Right lobe of liver (tissue), 6 donors: ENCODE data around the gene CAMKMT. TPM values are rescaled to one million over a fixed set of nuclear protein-coding genes. Genes with fewer than 3 reads are reported as not detected.

ENCODE experiments used
- ATAC-seq, 4 donors: fragments of 200-7000 bp; cut with Tn5 transposase; one replicate each; pipeline ENCODE4 v1.9.1; 2020; ENCODE audit warnings: mild to moderate bottlenecking in 4 of 4, moderate library complexity in 4 of 4
- DNase-seq, 3 donors: peaks; one replicate each; pipeline ENCODE4 v3.0.0-alpha.2; 2020
- H3K27ac ChIP-seq, 3 donors: fragments of 200-600 bp; one replicate each; pipeline ENCODE4 v1.8.0; 2022
- H3K27me3 ChIP-seq, 2 donors: fragments of 200-600 bp; one replicate each; pipeline ENCODE4 v1.8.0; 2022
- H3K36me3 ChIP-seq, 4 donors: fragments of 200-600 bp; sonication (generic) in 1 of 4; one replicate each; pipeline versions ENCODE4 v1.5.1 to v1.8.0; 2017 to 2022; ENCODE audit warnings: control low read depth in 1 of 4
- H3K4me1 ChIP-seq, 4 donors: fragments of 200-600 bp; sonication (generic) in 1 of 4; one replicate each; pipeline versions ENCODE4 v1.5.1 to v1.8.0; 2017 to 2022; ENCODE audit warnings: control low read depth in 1 of 4
- H3K4me3 ChIP-seq, 3 donors: fragments of 200-600 bp; one replicate each; pipeline ENCODE4 v1.8.0; 2022
- H3K9me3 ChIP-seq, 4 donors: fragments of 200-600 bp; sonication (generic) in 1 of 4; one replicate each; pipeline versions ENCODE4 v1.5.1 to v1.8.0; 2017 to 2022; ENCODE audit warnings: control low read depth in 1 of 4
- POLR2A ChIP-seq: fragments of 450-650 bp; IDR thresholded peaks from one replicate; pipeline ENCODE4 v1.6.1; 2017; ENCODE audit warnings: antibody characterized with exemption, mild to moderate bottlenecking
- WGBS: methylation state at CpG from one replicate; pipeline ENCODE4 v1.1.6; 2018; ENCODE audit warnings: low coverage, low lambda C conversion rate; ENCODE audit not compliant: insufficient coverage; ENCODE audit errors: missing lambda C conversion rate; 5-methylcytosine and 5-hydroxymethylcytosine counted together
- intact Hi-C, 2 donors: fragments of 100-400 bp; cut with DNase I; formaldehyde crosslinking; loops; one replicate each; pipeline versions ENCODE4 v1.11.2 to v1.14.1; 2022
- total RNA-seq, 6 experiments: library from RNA; depleted of rRNA in 2 of 6; stranded (reverse); fragments of >200 nt in 2 of 6; fragmentation: NEBNext Ultra II Directional in 3 of 6; extraction: Animal tissue kit (Norgen Biotek cat#: 25700) in 3 of 6; gene quantifications; one replicate each; pipeline versions ENCODE4 v1.1.0 to v1.2.4, GENCODE V29; 2016 to 2023
- TF ChIP-seq, protein P1 (sequence below), 4 donors: fragments of 200-600 bp in 3 of 4; fragments of 450-650 bp in 1 of 4; IDR thresholded peaks; one replicate each; pipeline versions ENCODE4 v1.5.1 to v1.8.0; 2016 to 2022; ENCODE audit warnings: antibody characterized with exemption in 4 of 4, mild to moderate bottlenecking in 2 of 4
- donor health status: DM: no; HTN: yes; CAD: no.
- donor health status: DM: no; HTN: no; CAD: no.
- donor health status: DM: no; HTN: no; CAD: no.
- donor health status: DM: no; HTN: yes; CAD: no.
- donor health status: DM: no; HTN: yes; CAD: no.

The CAMKMT gene
- total RNA-seq, 6 experiments from 2014 or later: 2.0 to 7.4 (median 5.2) TPM

DNA sequence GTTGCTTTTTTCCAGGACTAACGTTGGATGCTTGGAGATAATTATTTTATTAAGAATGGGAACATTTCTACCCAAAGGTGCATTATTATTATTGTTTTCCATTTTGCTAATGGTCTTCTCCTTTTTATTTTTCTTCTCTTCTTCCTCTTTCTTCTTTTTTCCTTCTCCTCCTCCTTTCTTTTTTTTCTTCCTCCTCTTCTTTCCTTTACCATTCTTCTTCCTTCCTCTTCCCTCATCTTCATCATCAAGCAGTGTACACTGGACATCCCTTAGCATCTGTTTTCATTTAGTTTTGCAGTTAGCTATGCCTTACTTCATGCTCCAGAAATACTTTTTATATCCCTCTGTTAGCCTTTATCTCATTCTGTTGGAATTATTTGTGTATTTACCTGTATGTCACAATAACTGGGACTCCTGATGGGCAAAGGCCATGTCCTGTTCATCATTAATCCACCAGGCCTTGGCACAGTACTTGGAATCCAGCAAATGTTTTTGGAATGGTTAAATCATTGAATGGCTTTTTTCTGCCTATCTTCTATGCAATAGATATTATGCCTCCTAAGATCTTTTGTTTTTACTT lies 162.7 kb downstream of the CAMKMT start:
- Histone ChIP-seq H3K27me3 (no peaks in the 10 kb centered on the region), H3K4me3 (no peak overlapping the region), H3K36me3 (no peaks in the 10 kb centered on the region), H3K9me3 (peaks cover 0 to 6% (median 0%) of the 10 kb centered on the region in 4 donors), H3K4me1 (peaks cover 0 to 25% (median 3%) of the 10 kb centered on the region in 4 donors), H3K27ac (peak overlapping the region; percentile 60 to 81 (median 80))
- intact Hi-C loops: no loop called here
- peak; percentile 91 to 97 (median 95) for ATAC-seq
- DNase-seq: peak in 1 of 3 donors; percentile 76
- TF ChIP-seq, protein P1, sequence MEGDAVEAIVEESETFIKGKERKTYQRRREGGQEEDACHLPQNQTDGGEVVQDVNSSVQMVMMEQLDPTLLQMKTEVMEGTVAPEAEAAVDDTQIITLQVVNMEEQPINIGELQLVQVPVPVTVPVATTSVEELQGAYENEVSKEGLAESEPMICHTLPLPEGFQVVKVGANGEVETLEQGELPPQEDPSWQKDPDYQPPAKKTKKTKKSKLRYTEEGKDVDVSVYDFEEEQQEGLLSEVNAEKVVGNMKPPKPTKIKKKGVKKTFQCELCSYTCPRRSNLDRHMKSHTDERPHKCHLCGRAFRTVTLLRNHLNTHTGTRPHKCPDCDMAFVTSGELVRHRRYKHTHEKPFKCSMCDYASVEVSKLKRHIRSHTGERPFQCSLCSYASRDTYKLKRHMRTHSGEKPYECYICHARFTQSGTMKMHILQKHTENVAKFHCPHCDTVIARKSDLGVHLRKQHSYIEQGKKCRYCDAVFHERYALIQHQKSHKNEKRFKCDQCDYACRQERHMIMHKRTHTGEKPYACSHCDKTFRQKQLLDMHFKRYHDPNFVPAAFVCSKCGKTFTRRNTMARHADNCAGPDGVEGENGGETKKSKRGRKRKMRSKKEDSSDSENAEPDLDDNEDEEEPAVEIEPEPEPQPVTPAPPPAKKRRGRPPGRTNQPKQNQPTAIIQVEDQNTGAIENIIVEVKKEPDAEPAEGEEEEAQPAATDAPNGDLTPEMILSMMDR (IDR thresholded peaks at IDR 0.05): no peak
- TF ChIP-seq POLR2A: no peak
- WGBS: 38% methylated on average over 1 of the region's 1 CpG

DNA sequence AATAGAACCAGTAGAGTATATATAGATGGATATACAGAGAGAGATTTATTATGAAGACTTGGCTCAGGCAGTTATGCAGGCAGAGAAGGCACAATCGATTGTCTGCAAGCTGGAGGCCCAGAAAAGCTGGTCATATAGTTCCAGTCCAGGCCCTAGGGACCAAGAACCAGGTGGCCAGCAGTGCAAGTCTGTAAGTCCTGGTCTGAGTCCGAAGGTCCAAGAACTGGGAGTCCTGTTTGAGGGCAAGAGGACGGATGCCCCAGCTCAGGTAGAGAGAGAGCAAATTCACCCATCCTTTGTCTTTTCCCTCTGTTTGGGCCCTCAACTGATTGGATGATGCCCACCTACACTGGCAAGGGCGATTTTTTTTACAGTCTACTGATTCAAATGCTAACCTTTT lies 164.6 kb downstream of the CAMKMT start:
- ATAC-seq (peak in 3 of 4 donors; percentile 44 to 62 (median 61)), DNase-seq (peak in 2 of 3 donors; percentile 54 to 57)
- H3K4me1 ChIP-seq: peaks cover 0 to 36% (median 8%) of the 10 kb centered on the region in 4 donors
- intact Hi-C loops: no loop called here
- H3K4me3 ChIP-seq: no peak overlapping the region
- H3K27ac ChIP-seq: peak overlapping the region in 2 of 3 donors; percentile 57 to 81
- H3K27me3 ChIP-seq: no peaks in the 10 kb centered on the region
- 47% methylated on average over 2 of the region's 4 CpGs for WGBS
- TF ChIP-seq, protein P1 (IDR thresholded peaks at IDR 0.05): no peak
- TF ChIP-seq POLR2A: no peak
- no peaks in the 10 kb centered on the region for H3K36me3 ChIP-seq
- H3K9me3 ChIP-seq: peaks cover 0 to 6% (median 0%) of the 10 kb centered on the region in 4 donors

DNA sequence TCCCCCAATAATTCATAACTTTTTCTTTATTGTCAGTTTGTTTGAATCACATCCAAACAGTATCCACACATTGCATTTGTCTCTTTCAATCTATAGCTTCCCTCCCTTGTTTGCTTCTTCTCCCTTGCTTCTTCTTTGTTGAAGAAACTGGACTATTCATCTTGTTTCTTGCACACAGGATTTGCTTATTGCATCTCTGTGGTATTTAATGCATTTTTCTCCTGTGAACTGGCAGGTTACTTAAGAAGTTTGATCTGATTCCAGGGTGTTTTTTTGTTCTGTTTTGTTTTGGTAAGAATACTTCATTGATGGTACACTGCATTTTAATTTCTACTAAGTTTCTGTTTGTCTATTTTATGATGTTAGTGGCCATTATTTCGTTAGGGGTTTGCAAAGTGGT lies 166.8 kb downstream of the CAMKMT start:
- Histone ChIP-seq H3K9me3 (no peaks in the 10 kb centered on the region), H3K27ac (no peak overlapping the region), H3K27me3 (no peaks in the 10 kb centered on the region), H3K4me1 (peaks cover 0 to 47% (median 10%) of the 10 kb centered on the region in 4 donors), H3K4me3 (no peak overlapping the region), H3K36me3 (no peaks in the 10 kb centered on the region)
- no peak for ATAC-seq
- DNase-seq: no peak
- WGBS: 94% methylated on average over 1 of the region's 1 CpG
- intact Hi-C loops: no loop called here
- TF ChIP-seq, protein P1 (IDR thresholded peaks at IDR 0.05): no peak

DNA sequence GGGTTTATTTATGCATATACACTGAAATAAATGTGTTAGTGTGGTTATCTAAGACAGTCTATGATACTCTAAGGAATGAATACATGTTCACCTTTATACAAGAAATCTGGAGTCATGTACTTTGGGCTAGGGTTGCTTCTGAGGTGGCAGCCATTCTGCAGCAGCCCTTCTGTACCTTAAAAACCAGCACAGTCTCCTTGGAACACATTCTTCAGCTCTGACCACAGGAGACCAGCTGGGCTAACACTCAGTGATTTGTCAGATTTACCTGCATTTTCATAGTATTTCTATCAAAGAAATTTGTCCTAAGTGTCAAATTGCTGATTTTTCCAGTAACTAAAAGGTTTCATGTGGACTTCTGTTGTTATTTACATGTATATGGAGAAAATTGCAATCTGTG lies 167.7 kb downstream of the CAMKMT start:
- intact Hi-C loops: no loop called here
- ATAC-seq: no peak

More for the DNA sequence above, 167.7 kb downstream of the CAMKMT start:
- Histone ChIP-seq H3K27me3 (no peaks in the 10 kb centered on the region), H3K4me3 (no peak overlapping the region), H3K9me3 (no peaks in the 10 kb centered on the region), H3K4me1 (peaks cover 0 to 39% (median 10%) of the 10 kb centered on the region in 4 donors), H3K36me3 (no peaks in the 10 kb centered on the region), H3K27ac (peak overlapping the region in 1 of 3 donors; percentile 12)
- DNase-seq: no peak
- no peak for TF ChIP-seq POLR2A
- TF ChIP-seq, protein P1 (IDR thresholded peaks at IDR 0.05): no peak
